Stomach (tissue), 9 donors: ENCODE measurements around the gene BBIP1. TPM values are rescaled to one million over a fixed set of nuclear protein-coding genes. Genes with fewer than 3 reads are reported as not detected.

Source experiments
- DNase-seq, 2 donors: peaks; one replicate each; pipeline versions ENCODE4 v3.0.0 to v3.0.0-alpha.2; 2013 to 2019
- H3K27ac ChIP-seq, 5 donors: fragments of 200-600 bp in 4 of 5; sonication (generic) in 4 of 5; one replicate each; pipeline ENCODE4 v1.5.1; 2013 to 2019; ENCODE audit warnings: mild to moderate bottlenecking in 1 of 5, moderate library complexity in 1 of 5
- H3K27me3 ChIP-seq, 3 donors: fragments of 200-600 bp; sonication (generic); one replicate each; pipeline ENCODE4 v1.5.1; 2017 to 2019; ENCODE audit warnings: mixed run types in 1 of 3
- H3K36me3 ChIP-seq, 4 donors: fragments of 200-600 bp; sonication (generic); 1 replicate in 3 of 4; 2 replicates in 1 of 4; pipeline ENCODE4 v1.5.1; 2016 to 2019
- H3K4me1 ChIP-seq, 4 donors: fragments of 200-600 bp; sonication (generic); one replicate each; pipeline ENCODE4 v1.5.1; 2016 to 2019
- H3K4me3 ChIP-seq, 4 donors: fragments of 200-600 bp; sonication (generic) in 3 of 4; one replicate each; pipeline ENCODE4 v1.5.1; 2016 to 2019; ENCODE audit warnings: mild to moderate bottlenecking in 1 of 4
- H3K9me3 ChIP-seq, 4 donors: fragments of 200-600 bp; sonication (generic); one replicate each; pipeline ENCODE4 v1.5.1; 2016 to 2019
- EP300 ChIP-seq: sonication (generic); formaldehyde crosslinking; IDR thresholded peaks from one replicate; pipeline ENCODE4 v1.6.1; 2017; ENCODE audit warnings: antibody characterized with exemption
- POLR2A ChIP-seq, 4 donors: fragments of 450-650 bp; IDR thresholded peaks; one replicate each; pipeline ENCODE4 v1.6.1; 2016; ENCODE audit warnings: antibody characterized with exemption in 4 of 4, control low read depth in 2 of 4, mild to moderate bottlenecking in 1 of 4, moderate library complexity in 1 of 4
- POLR2AphosphoS5 ChIP-seq, 3 donors: sonication (generic); formaldehyde crosslinking; IDR thresholded peaks; one replicate each; pipeline ENCODE4 v1.6.1; 2016; ENCODE audit warnings: antibody characterized with exemption in 3 of 3
- WGBS, 5 donors: extraction: QIAGEN DNeasy Blood & Tissue Kit in 3 of 5; methylation state at CpG; one replicate each; pipeline versions ENCODE4 v1.1.5 to v1.1.7; 2013 to 2018; 5-methylcytosine and 5-hydroxymethylcytosine counted together
- intact Hi-C: fragments of 100-400 bp; cut with DNase I; formaldehyde crosslinking; loops from one replicate; pipeline ENCODE4 v1.15.1; 2023; ENCODE audit warnings: low total_unique reads
- polyA plus RNA-seq, 3 donors: library from polyadenylated mRNA; stranded (reverse); fragments of 200-250 nt; gene quantifications; one replicate each; pipeline ENCODE4 v1.2.3, GENCODE V29; 2013
- total RNA-seq, 5 donors: library from RNA; depleted of rRNA; stranded (reverse); fragments of >200 nt; gene quantifications; one replicate each; pipeline versions ENCODE4 v1.1.0 to v1.2.3, GENCODE V29; 2014 to 2016
- TF ChIP-seq, protein P1 (sequence below), 7 experiments: fragments of 450-650 bp in 4 of 7; fragments of 200-600 bp in 3 of 7; sonication (generic) in 3 of 7; IDR thresholded peaks; one replicate each; pipeline ENCODE4 v1.5.1; 2016 to 2019; ENCODE audit warnings: antibody characterized with exemption in 7 of 7, control low read depth in 2 of 7, mild to moderate bottlenecking in 1 of 7
- donor health status: healthy with polysubstance abuse.
- donor health status: Bipolar disorder and iron deficiency.
- donor health status: healthy.

BBIP1 gene
- total and polyA plus RNA-seq, 8 donors = 0.58 to 125 (median 24.4) TPM

- TF ChIP-seq, protein P1, sequence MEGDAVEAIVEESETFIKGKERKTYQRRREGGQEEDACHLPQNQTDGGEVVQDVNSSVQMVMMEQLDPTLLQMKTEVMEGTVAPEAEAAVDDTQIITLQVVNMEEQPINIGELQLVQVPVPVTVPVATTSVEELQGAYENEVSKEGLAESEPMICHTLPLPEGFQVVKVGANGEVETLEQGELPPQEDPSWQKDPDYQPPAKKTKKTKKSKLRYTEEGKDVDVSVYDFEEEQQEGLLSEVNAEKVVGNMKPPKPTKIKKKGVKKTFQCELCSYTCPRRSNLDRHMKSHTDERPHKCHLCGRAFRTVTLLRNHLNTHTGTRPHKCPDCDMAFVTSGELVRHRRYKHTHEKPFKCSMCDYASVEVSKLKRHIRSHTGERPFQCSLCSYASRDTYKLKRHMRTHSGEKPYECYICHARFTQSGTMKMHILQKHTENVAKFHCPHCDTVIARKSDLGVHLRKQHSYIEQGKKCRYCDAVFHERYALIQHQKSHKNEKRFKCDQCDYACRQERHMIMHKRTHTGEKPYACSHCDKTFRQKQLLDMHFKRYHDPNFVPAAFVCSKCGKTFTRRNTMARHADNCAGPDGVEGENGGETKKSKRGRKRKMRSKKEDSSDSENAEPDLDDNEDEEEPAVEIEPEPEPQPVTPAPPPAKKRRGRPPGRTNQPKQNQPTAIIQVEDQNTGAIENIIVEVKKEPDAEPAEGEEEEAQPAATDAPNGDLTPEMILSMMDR (IDR thresholded peaks at IDR 0.05) = no peak
- no peak for TF ChIP-seq EP300
- TF ChIP-seq POLR2A (IDR thresholded peaks at IDR 0.05) = no peak
- TF ChIP-seq POLR2AphosphoS5 (IDR thresholded peaks at IDR 0.05) = no peak
Measured at GRCh38 chr10:110887560-110887959, 31.4 kb downstream of the BBIP1 start.

DNA sequence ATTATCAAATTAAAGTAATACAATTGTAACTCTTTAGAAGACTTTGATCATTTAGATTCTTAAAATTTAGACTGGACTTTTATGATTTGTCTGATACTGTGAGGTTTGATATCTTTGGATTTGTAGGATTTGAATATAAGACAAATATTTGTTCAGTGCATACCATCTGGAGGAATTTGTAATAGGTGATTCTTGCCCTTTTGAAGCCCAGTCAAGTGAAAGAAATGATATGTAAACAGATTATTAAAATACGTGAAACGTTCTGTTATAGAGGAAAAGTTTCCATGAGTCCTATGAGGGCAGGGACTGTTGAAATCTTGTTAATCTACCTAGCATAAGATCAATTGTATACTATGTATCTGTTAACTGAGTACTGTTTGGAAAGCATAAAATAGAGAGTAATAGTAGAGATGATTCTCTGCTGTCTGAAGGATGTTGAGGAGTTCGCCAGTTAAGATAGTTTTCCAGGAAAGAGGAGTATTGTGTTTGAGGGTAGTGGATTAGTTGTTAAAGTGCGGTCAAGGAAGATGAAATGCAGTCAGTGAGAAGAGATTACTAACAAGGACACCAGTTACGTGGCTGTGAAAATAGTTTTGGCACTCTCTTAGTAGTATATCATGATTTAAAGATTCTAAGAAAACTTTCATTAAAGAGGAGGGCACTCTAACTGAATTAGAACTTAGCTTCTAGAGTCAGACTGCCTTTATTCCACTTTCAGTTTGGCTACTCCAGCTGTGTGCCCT, 32.9 kb downstream of the BBIP1 start:
- Histone ChIP-seq H3K27ac (peak overlapping the region in 2 of 5 donors; percentile 39 to 65), H3K4me3 (no peak overlapping the region), H3K36me3 (peaks cover 16 to 100% (median 81%) of the 10 kb centered on the region in 4 donors), H3K4me1 (peaks cover 6 to 83% (median 40%) of the 10 kb centered on the region in 4 donors), H3K27me3 (no peaks in the 10 kb centered on the region), H3K9me3 (no peaks in the 10 kb centered on the region)
- 43 to 49% (median 44%) methylated on average over 5 of the region's 5 CpGs for WGBS, 5 donors
- TF ChIP-seq POLR2A (IDR thresholded peaks at IDR 0.05) = no peak
- TF ChIP-seq, protein P1 (IDR thresholded peaks at IDR 0.05) = no peak
- TF ChIP-seq POLR2AphosphoS5 (IDR thresholded peaks at IDR 0.05) = no peak
- DNase-seq = no peak
- intact Hi-C loops = no loop called here

More at GRCh38 chr10:110887560-110887959, 31.4 kb downstream of the BBIP1 start:
- H3K4me3 ChIP-seq = no peak overlapping the region
- intact Hi-C loops = no loop called here
- 80 to 92% (median 91%) methylated on average over 1 of the region's 1 CpG for WGBS, 5 donors
- no peak overlapping the region for H3K27ac ChIP-seq
- H3K36me3 ChIP-seq = peaks cover 10 to 100% (median 84%) of the 10 kb centered on the region in 4 donors
- no peaks in the 10 kb centered on the region for H3K9me3 ChIP-seq
- no peak for DNase-seq
- no peaks in the 10 kb centered on the region for H3K27me3 ChIP-seq
- peaks cover 6 to 82% (median 36%) of the 10 kb centered on the region in 4 donors for H3K4me1 ChIP-seq

DNA sequence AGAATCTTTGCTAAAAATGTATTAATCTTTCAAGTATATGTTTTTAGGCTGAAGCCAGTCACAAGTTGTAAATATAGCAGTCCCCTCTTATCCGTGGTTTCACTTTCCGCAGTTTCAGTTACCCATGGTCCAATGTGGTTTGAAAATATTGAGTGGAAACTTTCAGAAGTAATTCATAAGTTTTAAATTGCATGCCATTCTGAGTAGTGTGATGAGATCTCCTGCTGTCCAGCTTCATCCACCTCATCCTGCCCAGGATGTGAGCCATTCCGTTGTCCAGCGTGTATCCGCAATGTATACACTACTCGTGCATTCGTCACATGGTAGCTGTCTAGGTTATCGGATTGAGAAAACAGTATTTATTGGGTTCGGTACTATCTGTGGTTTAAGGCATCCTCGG, 35.1 kb downstream of the BBIP1 start:
- H3K4me1 ChIP-seq = peaks cover 17 to 93% (median 55%) of the 10 kb centered on the region in 4 donors
- 59 to 72% (median 61%) methylated on average over 10 of the region's 10 CpGs for WGBS, 5 donors
- no peaks in the 10 kb centered on the region for H3K9me3 ChIP-seq
- intact Hi-C loops = no loop called here
- no peak for DNase-seq
- H3K4me3 ChIP-seq = peak overlapping the region in 2 of 4 donors; percentile 0 to 22
- no peaks in the 10 kb centered on the region for H3K27me3 ChIP-seq
- peak overlapping the region in 1 of 5 donors; percentile 39 for H3K27ac ChIP-seq
- TF ChIP-seq POLR2AphosphoS5 (IDR thresholded peaks at IDR 0.05) = peak in 1 of 3 donors; percentile 33
- TF ChIP-seq, protein P1 (IDR thresholded peaks at IDR 0.05) = no peak
- no peak for TF ChIP-seq POLR2A (IDR thresholded peaks at IDR 0.05)
- peaks cover 16 to 98% (median 72%) of the 10 kb centered on the region in 4 donors for H3K36me3 ChIP-seq

GRCh38 chr10:110881905-110882304, 37.1 kb downstream of the BBIP1 start:
- H3K4me3 ChIP-seq = peak overlapping the region in 1 of 4 donors; percentile 36

More at GRCh38 chr10:110881905-110882304, 37.1 kb downstream of the BBIP1 start:
- TF ChIP-seq, protein P1 (IDR thresholded peaks at IDR 0.05) = no peak
- TF ChIP-seq POLR2A (IDR thresholded peaks at IDR 0.05) (no peak), POLR2AphosphoS5 (IDR thresholded peaks at IDR 0.05) (no peak), EP300 (no peak)
- Histone ChIP-seq H3K27me3 (no peaks in the 10 kb centered on the region), H3K9me3 (no peaks in the 10 kb centered on the region), H3K4me1 (peaks cover 18 to 99% (median 65%) of the 10 kb centered on the region in 4 donors), H3K27ac (peak overlapping the region in 3 of 5 donors; percentile 4 to 49 (median 22)), H3K36me3 (peaks cover 11 to 97% (median 67%) of the 10 kb centered on the region in 4 donors)
- DNase-seq = no peak
- 33 to 49% (median 47%) methylated on average over 4 of the region's 4 CpGs for WGBS, 5 donors
- intact Hi-C loops = no loop called here
